Suprapubic skin (tissue), 4 donors: ENCODE measurements around the gene NOSIP. TPM values are rescaled to one million over a fixed set of nuclear protein-coding genes. Genes with fewer than 3 reads are reported as not detected.

Experiments
- DNase-seq, 2 donors: peaks; one replicate each; pipeline ENCODE4 v3.0.0-alpha.2; 2019; ENCODE audit warnings: low spot score in 2 of 2
- H3K27ac ChIP-seq: fragments of 200-600 bp; sonication (generic); one replicate; pipeline ENCODE4 v1.5.1; 2019
- H3K27me3 ChIP-seq: fragments of 200-600 bp; sonication (generic); one replicate; pipeline ENCODE4 v1.5.1; 2019
- H3K36me3 ChIP-seq: fragments of 200-600 bp; sonication (generic); one replicate; pipeline ENCODE4 v1.5.1; 2019
- H3K4me1 ChIP-seq: fragments of 200-600 bp; sonication (generic); one replicate; pipeline ENCODE4 v1.5.1; 2019
- H3K4me3 ChIP-seq: fragments of 200-600 bp; sonication (generic); one replicate; pipeline ENCODE4 v1.5.1; 2019; ENCODE audit warnings: mild to moderate bottlenecking
- H3K9me3 ChIP-seq: fragments of 200-600 bp; sonication (generic); one replicate; pipeline ENCODE4 v1.5.1; 2019
- EP300 ChIP-seq: sonication (generic); formaldehyde crosslinking; IDR thresholded peaks from one replicate; pipeline ENCODE4 v1.6.1; 2017; ENCODE audit warnings: antibody characterized with exemption
- POLR2A ChIP-seq, 2 donors: fragments of 450-650 bp; IDR thresholded peaks; one replicate each; pipeline ENCODE4 v1.6.1; 2017; ENCODE audit warnings: antibody characterized with exemption in 2 of 2, mild to moderate bottlenecking in 2 of 2, moderate library complexity in 2 of 2
- POLR2AphosphoS5 ChIP-seq, 3 donors: sonication (generic); formaldehyde crosslinking; IDR thresholded peaks; one replicate each; pipeline ENCODE4 v1.6.1; 2017; ENCODE audit warnings: antibody characterized with exemption in 3 of 3
- WGBS: methylation state at CpG from one replicate; pipeline ENCODE4 v1.1.5; 2018; 5-methylcytosine and 5-hydroxymethylcytosine counted together
- total RNA-seq, 4 donors: library from RNA; depleted of rRNA; stranded (reverse); fragments of >200 nt; gene quantifications; one replicate each; pipeline ENCODE4 v1.1.0, GENCODE V29; 2016
- TF ChIP-seq, protein P1 (sequence below), 2 donors: fragments of 200-600 bp in 1 of 2; fragments of 450-650 bp in 1 of 2; sonication (generic) in 1 of 2; IDR thresholded peaks; one replicate each; pipeline ENCODE4 v1.5.1; 2016 to 2019; ENCODE audit warnings: antibody characterized with exemption in 2 of 2, mild to moderate bottlenecking in 1 of 2, moderate library complexity in 1 of 2

NOSIP gene
- total RNA-seq, 4 donors from 2014 or later = 42.5 to 85.6 (median 68.9) TPM

DNA sequence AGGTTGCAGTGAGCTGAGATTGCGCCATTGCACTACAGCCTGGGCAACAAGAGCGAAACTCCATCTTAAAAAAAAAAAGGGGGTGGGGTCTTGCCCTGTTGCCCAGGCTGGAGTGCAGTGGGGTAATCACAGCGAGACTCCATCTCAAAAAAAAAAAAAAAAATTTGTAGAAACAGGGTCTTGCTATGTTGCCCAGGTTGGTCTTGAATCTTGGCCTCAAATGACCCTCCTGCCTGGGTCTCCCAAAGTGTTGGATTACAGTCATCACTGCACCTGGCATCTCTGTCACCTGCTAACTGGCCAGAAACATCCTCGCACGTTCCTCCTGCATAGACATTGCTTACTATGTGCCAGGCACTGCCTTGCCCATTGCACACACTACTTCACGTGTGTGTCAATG is 38.4 kb downstream of the NOSIP start:
- TF ChIP-seq POLR2A (IDR thresholded peaks at IDR 0.05) (no peak), POLR2AphosphoS5 (IDR thresholded peaks at IDR 0.05) (no peak), EP300 (no peak)
- TF ChIP-seq, protein P1, sequence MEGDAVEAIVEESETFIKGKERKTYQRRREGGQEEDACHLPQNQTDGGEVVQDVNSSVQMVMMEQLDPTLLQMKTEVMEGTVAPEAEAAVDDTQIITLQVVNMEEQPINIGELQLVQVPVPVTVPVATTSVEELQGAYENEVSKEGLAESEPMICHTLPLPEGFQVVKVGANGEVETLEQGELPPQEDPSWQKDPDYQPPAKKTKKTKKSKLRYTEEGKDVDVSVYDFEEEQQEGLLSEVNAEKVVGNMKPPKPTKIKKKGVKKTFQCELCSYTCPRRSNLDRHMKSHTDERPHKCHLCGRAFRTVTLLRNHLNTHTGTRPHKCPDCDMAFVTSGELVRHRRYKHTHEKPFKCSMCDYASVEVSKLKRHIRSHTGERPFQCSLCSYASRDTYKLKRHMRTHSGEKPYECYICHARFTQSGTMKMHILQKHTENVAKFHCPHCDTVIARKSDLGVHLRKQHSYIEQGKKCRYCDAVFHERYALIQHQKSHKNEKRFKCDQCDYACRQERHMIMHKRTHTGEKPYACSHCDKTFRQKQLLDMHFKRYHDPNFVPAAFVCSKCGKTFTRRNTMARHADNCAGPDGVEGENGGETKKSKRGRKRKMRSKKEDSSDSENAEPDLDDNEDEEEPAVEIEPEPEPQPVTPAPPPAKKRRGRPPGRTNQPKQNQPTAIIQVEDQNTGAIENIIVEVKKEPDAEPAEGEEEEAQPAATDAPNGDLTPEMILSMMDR (IDR thresholded peaks at IDR 0.05) = no peak
- 84% methylated on average over 6 of the region's 6 CpGs for WGBS
- H3K27ac ChIP-seq = no peak overlapping the region

DNA sequence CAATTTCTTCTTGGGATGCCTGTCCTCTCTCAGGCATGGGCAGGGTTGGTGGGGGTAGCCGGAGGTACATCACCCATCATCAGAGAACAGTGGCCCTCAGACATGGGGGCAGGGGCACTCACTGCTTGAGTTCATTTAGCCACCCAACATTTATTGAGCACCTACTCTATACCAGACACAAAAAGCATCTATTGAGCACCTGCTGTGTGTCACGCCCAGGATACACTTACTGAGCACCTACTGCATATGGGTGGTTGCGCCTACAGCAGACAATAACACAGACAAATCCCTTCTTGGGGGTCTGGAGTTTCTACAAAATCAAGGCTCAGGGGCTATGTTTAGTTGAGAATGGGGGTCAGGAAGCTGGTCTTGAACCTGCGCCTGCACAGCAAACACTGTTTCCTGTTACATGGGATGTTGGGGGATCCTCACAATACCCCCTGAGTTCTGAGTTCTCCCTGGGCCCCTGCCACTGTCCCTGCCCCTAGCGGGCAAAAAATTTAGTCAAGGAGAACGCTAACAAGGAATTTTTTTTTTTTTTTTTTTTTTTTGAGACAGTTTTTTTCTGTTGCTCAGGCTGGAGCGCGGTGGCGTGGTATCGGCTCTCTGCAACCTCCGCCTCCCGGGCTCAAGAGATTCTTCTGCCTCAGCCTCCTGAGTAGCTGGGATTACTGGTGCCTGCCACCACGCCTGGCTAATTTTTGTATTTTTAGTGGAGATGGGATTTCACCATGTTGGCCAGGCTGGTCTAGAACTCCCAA is 41.0 kb downstream of the NOSIP start:
- Histone ChIP-seq H3K27ac (no peak overlapping the region), H3K4me1 (peaks cover under 1% of the 10 kb centered on the region), H3K36me3 (peaks cover 18% of the 10 kb centered on the region), H3K4me3 (no peak overlapping the region), H3K9me3 (no peaks in the 10 kb centered on the region), H3K27me3 (no peaks in the 10 kb centered on the region)
- TF ChIP-seq POLR2AphosphoS5 (IDR thresholded peaks at IDR 0.05) (no peak), POLR2A (IDR thresholded peaks at IDR 0.05) (no peak), EP300 (no peak)
- TF ChIP-seq, protein P1 (IDR thresholded peaks at IDR 0.05) = no peak
- WGBS = 96% methylated on average over 13 of the region's 13 CpGs
- DNase-seq = no peak

More for the DNA sequence above, 38.4 kb downstream of the NOSIP start:
- DNase-seq = no peak
- H3K4me3 ChIP-seq = no peak overlapping the region
- H3K27me3 ChIP-seq = no peaks in the 10 kb centered on the region
- H3K36me3 ChIP-seq = peaks cover 16% of the 10 kb centered on the region
- H3K4me1 ChIP-seq = peaks cover 4% of the 10 kb centered on the region
- H3K9me3 ChIP-seq = no peaks in the 10 kb centered on the region

DNA sequence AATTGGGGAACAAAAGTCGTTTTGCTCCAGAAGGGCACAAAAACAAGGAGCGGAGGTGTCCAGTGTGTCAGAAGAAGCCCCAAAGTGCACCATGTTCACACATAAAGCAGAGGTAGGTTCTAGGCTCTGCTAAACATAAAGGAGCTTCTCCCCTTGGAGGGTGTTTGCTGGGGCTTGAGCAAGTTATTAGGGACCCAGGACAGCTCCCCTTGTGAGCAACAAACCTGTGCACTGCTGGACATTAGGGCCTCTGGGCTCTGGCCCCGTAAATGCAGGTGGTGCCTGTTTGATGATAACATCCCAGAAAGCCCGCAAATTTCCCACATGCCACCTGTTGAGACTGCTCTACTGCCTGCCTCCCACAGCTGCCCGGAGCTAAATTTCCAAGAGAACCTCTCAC is 41.7 kb downstream of the NOSIP start:
- Histone ChIP-seq H3K36me3 (peaks cover 18% of the 10 kb centered on the region), H3K27me3 (no peaks in the 10 kb centered on the region), H3K4me3 (no peak overlapping the region), H3K4me1 (peaks cover 7% of the 10 kb centered on the region), H3K27ac (no peak overlapping the region), H3K9me3 (no peaks in the 10 kb centered on the region)
- TF ChIP-seq POLR2A (IDR thresholded peaks at IDR 0.05) = no peak
- TF ChIP-seq POLR2AphosphoS5 (IDR thresholded peaks at IDR 0.05) = no peak
- TF ChIP-seq, protein P1 (IDR thresholded peaks at IDR 0.05) = no peak
- no peak for TF ChIP-seq EP300
- no peak for DNase-seq
- 85% methylated on average over 5 of the region's 5 CpGs for WGBS

DNA sequence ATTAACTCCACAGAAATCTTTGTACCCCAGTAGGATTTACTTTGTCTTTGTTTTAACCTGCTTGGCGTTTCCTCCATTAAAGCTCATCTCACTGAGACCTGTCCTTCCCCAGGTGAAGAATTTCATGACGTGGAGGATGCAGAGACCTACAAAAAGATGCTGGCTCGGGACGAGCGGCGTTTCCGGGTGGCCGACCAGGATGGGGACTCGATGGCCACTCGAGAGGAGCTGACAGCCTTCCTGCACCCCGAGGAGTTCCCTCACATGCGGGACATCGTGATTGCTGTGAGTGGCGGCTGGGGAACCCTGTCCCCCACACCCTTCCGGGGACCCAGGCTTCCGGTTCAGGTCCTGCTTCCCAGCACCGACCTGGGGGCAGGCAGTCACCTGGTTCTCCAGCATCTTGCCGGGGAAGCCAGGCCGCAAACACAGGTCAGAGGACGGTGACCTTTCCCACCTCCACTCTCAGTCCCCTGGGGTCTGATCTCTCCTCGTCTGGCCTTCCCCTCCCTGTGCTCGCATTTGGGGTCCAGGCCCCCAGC is 43.4 kb downstream of the NOSIP start:
- H3K36me3 ChIP-seq = peaks cover 14% of the 10 kb centered on the region

GRCh38 chr19:49534632-49535385 is 45.5 kb downstream of the NOSIP start:
- Histone ChIP-seq H3K9me3 (no peaks in the 10 kb centered on the region), H3K27me3 (no peaks in the 10 kb centered on the region), H3K36me3 (peaks cover 14% of the 10 kb centered on the region), H3K27ac (no peak overlapping the region), H3K4me1 (peaks cover 14% of the 10 kb centered on the region), H3K4me3 (peak overlapping the region; percentile 55)
- DNase-seq = no peak
- WGBS = 85% methylated on average over 8 of the region's 8 CpGs
- TF ChIP-seq, protein P1 (IDR thresholded peaks at IDR 0.05) = no peak
- TF ChIP-seq POLR2A (IDR thresholded peaks at IDR 0.05) (no peak), EP300 (no peak), POLR2AphosphoS5 (IDR thresholded peaks at IDR 0.05) (no peak)

More for the DNA sequence above, 43.4 kb downstream of the NOSIP start:
- Histone ChIP-seq H3K27me3 (no peaks in the 10 kb centered on the region), H3K27ac (no peak overlapping the region), H3K4me3 (no peak overlapping the region), H3K4me1 (peaks cover 14% of the 10 kb centered on the region), H3K9me3 (no peaks in the 10 kb centered on the region)
- 92% methylated on average over 22 of the region's 22 CpGs for WGBS
- no peak for DNase-seq
- no peak for TF ChIP-seq EP300
